HCT116 (cell line): ENCODE measurements around the gene GRAMD4. TPM values are rescaled to one million over a fixed set of nuclear protein-coding genes. Genes with fewer than 3 reads are reported as not detected.

Experiments used
- ATAC-seq: fragments of 200-7000 bp; cut with Tn5 transposase; 2 replicates; pipeline ENCODE4 v1.9.1; 2020; ENCODE audit warnings: mild to moderate bottlenecking, moderate library complexity
- BruUV-seq: library from RNA; stranded (reverse); fragments of 400-500 nt; replicated peaks from 2 replicates; lab custom pipeline; 2021; lab: Mats Ljungman, UMichigan
- CTCF ChIA-PET: fragments of 300-600 bp; sonication (Branson Sonifier 250); formaldehyde crosslinking; loops from one replicate; lab custom pipeline; 2021; ENCODE audit warnings: antibody characterized with exemption; lab: Charles Lee
- POLR2A ChIA-PET: fragments of 300-600, 350-600 bp; sonication (Branson Sonifier 250); formaldehyde crosslinking; loops from one replicate; lab custom pipeline; 2021; ENCODE audit warnings: antibody characterized with exemption; lab: Charles Lee
- RAD21 ChIA-PET, 2 experiments: fragments of 300-600 bp; sonication (Branson Sonifier 250); formaldehyde crosslinking; loops; one replicate each; lab custom pipeline; 2023; ENCODE audit warnings: low total read pairs in 2 of 2; ENCODE audit not compliant: uncharacterized antibody in 2 of 2, unreplicated experiment in 2 of 2, low non-redundant PET in 1 of 2; lab: Charles Lee
- DNase-seq: peaks from one replicate; pipeline ENCODE4 v3.0.0-alpha.2; 2010; ENCODE audit warnings: low read depth, low spot score
- H2AFZ ChIP-seq: fragments of 200-600 bp; shearing (Covaris generic), sonication (generic); 2 replicates; pipeline ENCODE4 v1.6.1; 2017; ENCODE audit warnings: low read depth, mixed run types, mixed read lengths, antibody characterized with exemption, low read length; ENCODE audit not compliant: poor library complexity, severe bottlenecking
- H3K27ac ChIP-seq: 2 replicates; pipeline ENCODE4 v1.5.1; 2012; ENCODE audit warnings: low read depth, low read length
- H3K27me3 ChIP-seq: fragments of 200-600 bp; sonication (generic); 2 replicates; pipeline ENCODE4 v1.6.1; 2016; ENCODE audit warnings: mixed run types, low read length, mixed read lengths; ENCODE audit not compliant: insufficient read depth
- H3K36me3 ChIP-seq, 2 experiments: fragments of 200-500 bp in 1 of 2; fragments of 200-600 bp in 1 of 2; sonication (Bioruptor generic) in 1 of 2; sonication (generic) in 1 of 2; 2 replicates each; pipeline versions ENCODE4 v1.5.1 to v1.6.1; 2014 to 2016; ENCODE audit warnings: low read length in 2 of 2, inconsistent platforms in 1 of 2, mixed read lengths in 1 of 2, mixed run types in 1 of 2; ENCODE audit not compliant: insufficient read depth in 2 of 2, control insufficient read depth in 1 of 2
- H3K4me1 ChIP-seq, 2 experiments: fragments of 200-600 bp in 1 of 2; sonication (generic) in 1 of 2; 2 replicates each; pipeline versions ENCODE4 v1.5.1 to v1.6.1; 2012 to 2017; ENCODE audit warnings: low read length in 2 of 2, inconsistent platforms in 1 of 2, mild to moderate bottlenecking in 1 of 2, mixed read lengths in 1 of 2, mixed run types in 1 of 2, moderate library complexity in 1 of 2; ENCODE audit not compliant: insufficient read depth in 2 of 2, control insufficient read depth in 1 of 2
- H3K4me2 ChIP-seq: fragments of 200-600 bp; sonication (generic); 2 replicates; pipeline ENCODE4 v1.6.1; 2017; ENCODE audit warnings: mixed run types, low read length, mixed read lengths
- H3K4me3 ChIP-seq, 2 experiments: fragments of 200-600 bp in 1 of 2; sonication (generic) in 1 of 2; replicated peaks in 1 of 2; 2 replicates each; pipeline ENCODE4 v1.5.1; 2011 to 2016; ENCODE audit warnings: low read length in 2 of 2, control low read depth in 1 of 2, low read depth in 1 of 2, mild to moderate bottlenecking in 1 of 2, mixed read lengths in 1 of 2, mixed run types in 1 of 2
- H3K79me2 ChIP-seq: fragments of 200-600 bp; sonication (generic); 2 replicates; pipeline ENCODE4 v1.6.1; 2017; ENCODE audit warnings: mild to moderate bottlenecking, mixed run types, low read length, moderate library complexity, mixed read lengths; ENCODE audit not compliant: insufficient read depth
- H3K9ac ChIP-seq: fragments of 200-600 bp; sonication (generic); 2 replicates; pipeline ENCODE4 v1.6.1; 2016; ENCODE audit warnings: low read length, mixed read lengths
- H3K9me2 ChIP-seq: fragments of 200-600 bp; sonication (generic), shearing (Covaris generic); 2 replicates; pipeline ENCODE4 v1.6.1; 2017; ENCODE audit warnings: mixed run types, mild to moderate bottlenecking, moderate library complexity; ENCODE audit not compliant: insufficient read depth
- H3K9me3 ChIP-seq, 2 experiments: fragments of 200-500 bp in 1 of 2; fragments of 200-600 bp in 1 of 2; sonication (Bioruptor generic) in 1 of 2; sonication (generic) in 1 of 2; 2 replicates each; pipeline ENCODE4 v1.6.1; 2014 to 2017; ENCODE audit warnings: low read length in 2 of 2, mixed read lengths in 2 of 2, inconsistent platforms in 1 of 2, low read depth in 1 of 2, mild to moderate bottlenecking in 1 of 2, mixed run types in 1 of 2, moderate library complexity in 1 of 2; ENCODE audit not compliant: control insufficient read depth in 1 of 2, insufficient read depth in 1 of 2
- H4K20me1 ChIP-seq: fragments of 200-600 bp; sonication (generic), shearing (Covaris generic); 2 replicates; pipeline ENCODE4 v1.6.1; 2017; ENCODE audit warnings: mixed run types, mild to moderate bottlenecking, moderate library complexity; ENCODE audit not compliant: insufficient read depth
- CEBPB ChIP-seq: IDR thresholded peaks from 2 replicates; pipeline ENCODE4 v1.6.1; 2012; ENCODE audit warnings: low read depth
- ELF1 ChIP-seq: IDR thresholded peaks from 2 replicates; pipeline ENCODE4 v1.6.1; 2012; ENCODE audit warnings: low read depth, borderline replicate concordance
- POLR2AphosphoS5 ChIP-seq: IDR thresholded peaks from 2 replicates; pipeline ENCODE4 v1.6.1; 2011; ENCODE audit warnings: mild to moderate bottlenecking, low read depth, low read length, moderate library complexity
- RAD21 ChIP-seq: IDR thresholded peaks from 2 replicates; pipeline ENCODE4 v1.6.1; 2012; ENCODE audit warnings: low read depth, mild to moderate bottlenecking
- ZFX ChIP-seq: fragments of 450-650 bp; IDR thresholded peaks from 2 replicates; pipeline ENCODE4 v1.6.1; 2017
- intact Hi-C: fragments of 100-400 bp; cut with micrococcal nuclease; formaldehyde crosslinking; loops from 2 replicates; pipeline ENCODE4 v1.10.0; 2022
- total RNA-seq: library from RNA; stranded (reverse); gene quantifications from one replicate; pipeline ENCODE4 v1.2.1, GENCODE V29; 2021; ENCODE audit not compliant: unreplicated experiment
- TF ChIP-seq, protein P1 (sequence below), 3 experiments: fragments of 200-600 bp in 1 of 3; sonication (generic) in 1 of 3; IDR thresholded peaks in 2 of 3; conservative IDR thresholded peaks in 1 of 3; 2 replicates each; pipeline ENCODE4 v1.5.1; 2012 to 2017; ENCODE audit warnings: low read depth in 2 of 3, low read length in 2 of 3, antibody characterized with exemption in 1 of 3, borderline replicate concordance in 1 of 3, control low read depth in 1 of 3, mild to moderate bottlenecking in 1 of 3, mixed read lengths in 1 of 3, mixed run types in 1 of 3, moderate library complexity in 1 of 3; ENCODE audit not compliant: insufficient read depth in 1 of 3
- TF ChIP-seq, protein P2 (sequence below): IDR thresholded peaks from 2 replicates; pipeline ENCODE4 v1.6.1; 2012; ENCODE audit warnings: low read depth

The GRAMD4 gene
- total RNA-seq, 1 experiment from 2014 or later = 25.8 TPM

DNA sequence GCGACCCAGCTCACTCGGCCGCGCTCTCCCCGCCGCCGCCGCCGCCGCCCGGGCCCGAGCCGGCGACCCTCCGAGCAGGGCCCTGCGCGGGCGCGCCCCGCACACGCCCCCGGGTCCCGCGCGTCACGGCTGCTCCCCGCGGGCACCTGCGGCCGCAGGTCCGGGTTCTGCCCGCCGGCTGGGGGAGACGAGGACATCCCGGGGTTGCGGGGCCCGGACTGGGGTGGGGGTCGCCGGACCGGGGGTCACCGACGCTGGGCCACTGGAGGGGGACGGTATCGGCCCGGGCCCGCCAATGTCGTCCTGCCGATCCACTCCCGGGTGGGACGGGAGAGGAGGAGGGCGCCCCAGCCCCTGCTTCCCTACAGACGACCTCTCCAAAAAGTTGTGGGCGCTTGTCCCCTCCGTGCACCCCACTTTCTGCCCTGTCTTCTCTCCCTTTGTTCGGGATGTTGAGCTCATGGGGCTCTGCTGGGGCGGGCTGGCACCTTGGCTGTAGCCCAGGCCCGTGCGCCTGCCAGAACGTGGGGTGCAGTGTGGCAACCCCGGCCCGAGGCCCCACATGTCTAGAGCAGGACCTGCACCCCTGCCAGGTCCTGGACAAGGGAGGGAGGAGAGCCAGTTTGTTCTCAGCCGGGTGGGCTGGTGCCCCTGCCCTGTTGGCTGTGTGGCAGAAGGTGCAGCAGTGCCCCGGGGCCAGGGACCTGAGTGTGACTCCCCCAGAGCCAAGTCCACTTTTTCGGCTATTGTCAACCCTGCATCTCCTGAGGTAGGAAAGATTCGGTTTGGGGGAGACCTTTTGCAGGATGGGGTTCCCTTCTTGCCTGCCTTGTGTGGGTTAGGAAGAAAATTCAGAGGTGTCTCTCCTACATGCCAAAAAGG, 42.6 kb upstream of the GRAMD4 start:
- intact Hi-C loops = no loop called here
- peak overlapping the region; percentile 79 to 82 for H3K4me3 ChIP-seq
- RAD21 ChIA-PET = no interaction called here
- peak overlapping the region; percentile 100 for H3K4me2 ChIP-seq
- H3K36me3 ChIP-seq = no peaks in the 10 kb centered on the region
- no peak for DNase-seq
- H2AFZ ChIP-seq = no peak overlapping the region
- no peaks in the 10 kb centered on the region for H3K9me2 ChIP-seq
- BruUV-seq = no TSS peak
- ATAC-seq = peak; percentile 28
- CTCF ChIA-PET = interaction anchor here (1.5 kb wide), 1 partner anchor 14 kb away, joined by 5 read pairs; no protein-coding TSS in a partner anchor
- no peaks in the 10 kb centered on the region for H3K9me3 ChIP-seq
- TF ChIP-seq ELF1 (no peak), ZFX (0 out of 2 replicates have a peak, but pooled peaks have one; percentile 3), RAD21 (no peak), POLR2AphosphoS5 (no peak), CEBPB (no peak)
- TF ChIP-seq, protein P1, sequence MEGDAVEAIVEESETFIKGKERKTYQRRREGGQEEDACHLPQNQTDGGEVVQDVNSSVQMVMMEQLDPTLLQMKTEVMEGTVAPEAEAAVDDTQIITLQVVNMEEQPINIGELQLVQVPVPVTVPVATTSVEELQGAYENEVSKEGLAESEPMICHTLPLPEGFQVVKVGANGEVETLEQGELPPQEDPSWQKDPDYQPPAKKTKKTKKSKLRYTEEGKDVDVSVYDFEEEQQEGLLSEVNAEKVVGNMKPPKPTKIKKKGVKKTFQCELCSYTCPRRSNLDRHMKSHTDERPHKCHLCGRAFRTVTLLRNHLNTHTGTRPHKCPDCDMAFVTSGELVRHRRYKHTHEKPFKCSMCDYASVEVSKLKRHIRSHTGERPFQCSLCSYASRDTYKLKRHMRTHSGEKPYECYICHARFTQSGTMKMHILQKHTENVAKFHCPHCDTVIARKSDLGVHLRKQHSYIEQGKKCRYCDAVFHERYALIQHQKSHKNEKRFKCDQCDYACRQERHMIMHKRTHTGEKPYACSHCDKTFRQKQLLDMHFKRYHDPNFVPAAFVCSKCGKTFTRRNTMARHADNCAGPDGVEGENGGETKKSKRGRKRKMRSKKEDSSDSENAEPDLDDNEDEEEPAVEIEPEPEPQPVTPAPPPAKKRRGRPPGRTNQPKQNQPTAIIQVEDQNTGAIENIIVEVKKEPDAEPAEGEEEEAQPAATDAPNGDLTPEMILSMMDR (IDR thresholded peaks at IDR 0.05 in 2 of 3, conservative IDR thresholded peaks at IDR 0.05 in 1 of 3; ENCODE audit: borderline replicate concordance in 1 of 3, insufficient read depth in 1 of 3, low read depth in 2 of 3, low read length in 2 of 3) = no peak
- TF ChIP-seq, protein P2, sequence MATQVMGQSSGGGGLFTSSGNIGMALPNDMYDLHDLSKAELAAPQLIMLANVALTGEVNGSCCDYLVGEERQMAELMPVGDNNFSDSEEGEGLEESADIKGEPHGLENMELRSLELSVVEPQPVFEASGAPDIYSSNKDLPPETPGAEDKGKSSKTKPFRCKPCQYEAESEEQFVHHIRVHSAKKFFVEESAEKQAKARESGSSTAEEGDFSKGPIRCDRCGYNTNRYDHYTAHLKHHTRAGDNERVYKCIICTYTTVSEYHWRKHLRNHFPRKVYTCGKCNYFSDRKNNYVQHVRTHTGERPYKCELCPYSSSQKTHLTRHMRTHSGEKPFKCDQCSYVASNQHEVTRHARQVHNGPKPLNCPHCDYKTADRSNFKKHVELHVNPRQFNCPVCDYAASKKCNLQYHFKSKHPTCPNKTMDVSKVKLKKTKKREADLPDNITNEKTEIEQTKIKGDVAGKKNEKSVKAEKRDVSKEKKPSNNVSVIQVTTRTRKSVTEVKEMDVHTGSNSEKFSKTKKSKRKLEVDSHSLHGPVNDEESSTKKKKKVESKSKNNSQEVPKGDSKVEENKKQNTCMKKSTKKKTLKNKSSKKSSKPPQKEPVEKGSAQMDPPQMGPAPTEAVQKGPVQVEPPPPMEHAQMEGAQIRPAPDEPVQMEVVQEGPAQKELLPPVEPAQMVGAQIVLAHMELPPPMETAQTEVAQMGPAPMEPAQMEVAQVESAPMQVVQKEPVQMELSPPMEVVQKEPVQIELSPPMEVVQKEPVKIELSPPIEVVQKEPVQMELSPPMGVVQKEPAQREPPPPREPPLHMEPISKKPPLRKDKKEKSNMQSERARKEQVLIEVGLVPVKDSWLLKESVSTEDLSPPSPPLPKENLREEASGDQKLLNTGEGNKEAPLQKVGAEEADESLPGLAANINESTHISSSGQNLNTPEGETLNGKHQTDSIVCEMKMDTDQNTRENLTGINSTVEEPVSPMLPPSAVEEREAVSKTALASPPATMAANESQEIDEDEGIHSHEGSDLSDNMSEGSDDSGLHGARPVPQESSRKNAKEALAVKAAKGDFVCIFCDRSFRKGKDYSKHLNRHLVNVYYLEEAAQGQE = no peak
- peak overlapping the region; percentile 68; the same call in 1 of the 2 replicates for H3K27ac ChIP-seq
- peak overlapping the region; percentile 73 for H3K9ac ChIP-seq
- H3K27me3 ChIP-seq = no peaks in the 10 kb centered on the region
- H3K4me1 ChIP-seq = peaks cover 37 to 54% of the 10 kb centered on the region in 2 experiments
- no peaks in the 10 kb centered on the region for H4K20me1 ChIP-seq
- peaks cover 24% of the 10 kb centered on the region for H3K79me2 ChIP-seq
- POLR2A ChIA-PET = no interaction called here
